Measurements from ENCODE around the gene ATP13A4.

- no peak for TF ChIP-seq CTCF (IDR thresholded peaks at IDR 0.05)
- TF ChIP-seq POLR2A (IDR thresholded peaks at IDR 0.05), result peak in 1 of 2 donors; percentile 88
These were observed at the start of gene ATP13A4 for GRCh38 chr3:193554811-193555210.

Data from thyroid gland (tissue), 4 donors.